ENCODE results near the gene EFNB3.

The EFNB3 gene

DNA sequence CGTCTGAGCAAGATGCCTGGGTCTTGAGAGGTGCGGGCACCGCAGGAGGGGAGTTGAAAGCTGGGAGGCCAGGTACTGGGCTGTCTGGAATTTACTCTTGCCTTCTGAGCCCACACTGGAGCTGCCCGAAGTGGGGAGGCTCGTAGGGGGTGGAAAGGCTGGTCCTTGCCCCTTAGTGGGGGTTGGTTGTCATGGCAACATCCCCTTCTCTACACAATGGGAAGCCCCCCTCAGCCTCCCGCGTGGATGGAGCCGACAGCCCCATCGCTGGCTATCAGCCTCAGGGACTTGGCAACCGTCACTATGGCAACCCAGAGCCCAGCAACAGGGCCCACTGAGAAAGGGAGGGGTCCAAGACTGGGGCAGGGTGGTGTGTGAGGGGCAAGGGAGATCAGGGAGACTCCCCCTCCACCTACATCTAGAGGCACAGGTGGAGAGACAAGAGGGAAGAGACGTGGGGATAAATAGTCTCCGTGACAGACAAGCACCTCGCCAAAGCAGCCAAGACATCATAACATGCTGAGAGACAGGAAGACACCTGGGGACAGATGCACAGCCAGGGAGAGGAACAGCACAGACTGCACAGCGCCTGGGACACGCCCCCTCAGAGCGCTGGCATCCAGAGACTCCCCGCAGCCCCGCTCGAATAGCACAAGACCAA is 7.2 kb downstream of the EFNB3 start:
- H3K36me3 ChIP-seq (ENCODE audit: control insufficient read depth in 1 of 2, insufficient read depth in 2 of 2, low read length in 2 of 2): no peaks in the 10 kb centered on the region
- H3K4me1 ChIP-seq (ENCODE audit: control insufficient read depth in 1 of 2, insufficient read depth in 2 of 2, low read length in 2 of 2): peaks cover 0 to 6% of the 10 kb centered on the region in 2 donors
- no peaks in the 10 kb centered on the region for H3K9me3 ChIP-seq (ENCODE audit: control insufficient read depth in 1 of 2, low read length in 2 of 2)
- H3K27me3 ChIP-seq (ENCODE audit: low read depth, low read length): peaks cover 23% of the 10 kb centered on the region
- H3K4me3 ChIP-seq (ENCODE audit: low read depth in 1 of 2, low read length in 2 of 2): no peak overlapping the region
- H3K27ac ChIP-seq (ENCODE audit: low read length): no peak overlapping the region

DNA sequence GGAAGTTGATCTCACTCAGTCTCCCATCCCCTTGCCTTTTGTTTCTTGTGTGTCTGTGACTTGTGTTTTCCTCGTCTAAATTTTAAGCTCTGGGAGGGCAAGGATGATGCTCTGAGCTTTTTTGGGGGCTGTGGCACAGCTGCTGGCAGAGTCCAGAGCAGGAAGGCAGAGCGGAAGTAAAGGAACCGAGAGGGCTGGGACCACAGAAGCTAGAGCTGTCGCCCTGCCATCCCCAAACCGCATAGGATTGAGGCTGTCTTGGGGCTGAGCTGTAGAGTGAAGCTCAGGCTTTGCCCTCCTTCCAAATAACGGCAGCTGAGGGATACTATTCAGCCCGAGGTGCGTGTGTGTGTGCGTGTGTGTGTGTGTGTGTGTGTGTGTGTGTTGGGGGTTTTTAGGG is 8.8 kb downstream of the EFNB3 start:
- no peaks in the 10 kb centered on the region for H3K36me3 ChIP-seq (ENCODE audit: control insufficient read depth in 1 of 2, insufficient read depth in 2 of 2, low read length in 2 of 2)
- H3K4me3 ChIP-seq (ENCODE audit: low read depth in 1 of 2, low read length in 2 of 2): no peak overlapping the region
- peaks cover 0 to 15% of the 10 kb centered on the region in 2 donors for H3K4me1 ChIP-seq (ENCODE audit: control insufficient read depth in 1 of 2, insufficient read depth in 2 of 2, low read length in 2 of 2)
- H3K9me3 ChIP-seq (ENCODE audit: control insufficient read depth in 1 of 2, low read length in 2 of 2): no peaks in the 10 kb centered on the region
- H3K27me3 ChIP-seq (ENCODE audit: low read depth, low read length): peaks cover 23% of the 10 kb centered on the region
- no peak overlapping the region for H3K27ac ChIP-seq (ENCODE audit: low read length)

DNA sequence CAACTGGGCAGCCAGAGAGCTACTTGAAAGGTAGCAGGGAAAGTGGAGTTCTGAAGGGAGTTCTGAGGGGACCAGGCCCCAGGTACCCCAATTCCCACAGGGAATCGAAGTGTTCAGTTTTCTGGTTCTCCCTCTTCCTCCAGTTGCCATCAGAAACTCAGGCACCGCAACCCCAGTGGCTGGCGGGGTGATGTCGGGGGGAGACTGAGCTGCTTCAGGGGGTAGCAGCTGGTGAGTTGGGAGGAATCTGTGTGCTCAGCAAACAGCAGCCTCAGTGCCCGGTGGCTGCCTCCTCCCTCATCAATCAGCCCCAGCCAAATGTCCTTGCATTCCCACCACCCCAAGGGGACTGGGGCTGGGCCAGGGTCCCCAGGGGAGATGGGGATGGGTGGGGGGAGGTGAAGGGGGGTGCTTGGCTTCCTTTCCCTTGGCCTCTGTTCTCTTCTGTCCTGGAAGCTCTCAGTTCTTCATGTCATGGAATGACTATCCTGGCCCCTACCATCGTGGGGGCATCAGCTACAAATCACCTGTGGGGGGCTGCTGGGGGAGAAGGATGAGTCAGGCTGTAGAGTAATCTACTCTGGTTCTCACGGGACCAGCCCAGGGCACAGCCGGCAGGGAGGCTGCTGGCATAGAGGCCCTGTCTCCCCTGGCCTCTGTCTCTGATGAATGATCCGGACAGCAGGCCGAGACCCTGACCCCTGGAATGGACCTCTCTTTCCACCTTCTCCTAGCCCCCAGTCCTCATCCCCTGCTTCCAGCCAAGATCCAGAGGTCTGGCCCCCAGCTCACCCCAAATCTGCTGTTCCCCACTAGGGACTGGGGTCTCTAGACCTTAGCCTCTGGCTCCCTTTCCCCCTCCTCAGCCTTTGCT is 10.0 kb downstream of the EFNB3 start:
- Histone ChIP-seq H3K27ac (ENCODE audit: low read length) (no peak overlapping the region), H3K4me1 (ENCODE audit: control insufficient read depth in 1 of 2, insufficient read depth in 2 of 2, low read length in 2 of 2) (peaks cover 0 to 15% of the 10 kb centered on the region in 2 donors), H3K9me3 (ENCODE audit: control insufficient read depth in 1 of 2, low read length in 2 of 2) (no peaks in the 10 kb centered on the region), H3K36me3 (ENCODE audit: control insufficient read depth in 1 of 2, insufficient read depth in 2 of 2, low read length in 2 of 2) (no peaks in the 10 kb centered on the region), H3K4me3 (ENCODE audit: low read depth in 1 of 2, low read length in 2 of 2) (no peak overlapping the region), H3K27me3 (ENCODE audit: low read depth, low read length) (peaks cover 28% of the 10 kb centered on the region)

DNA sequence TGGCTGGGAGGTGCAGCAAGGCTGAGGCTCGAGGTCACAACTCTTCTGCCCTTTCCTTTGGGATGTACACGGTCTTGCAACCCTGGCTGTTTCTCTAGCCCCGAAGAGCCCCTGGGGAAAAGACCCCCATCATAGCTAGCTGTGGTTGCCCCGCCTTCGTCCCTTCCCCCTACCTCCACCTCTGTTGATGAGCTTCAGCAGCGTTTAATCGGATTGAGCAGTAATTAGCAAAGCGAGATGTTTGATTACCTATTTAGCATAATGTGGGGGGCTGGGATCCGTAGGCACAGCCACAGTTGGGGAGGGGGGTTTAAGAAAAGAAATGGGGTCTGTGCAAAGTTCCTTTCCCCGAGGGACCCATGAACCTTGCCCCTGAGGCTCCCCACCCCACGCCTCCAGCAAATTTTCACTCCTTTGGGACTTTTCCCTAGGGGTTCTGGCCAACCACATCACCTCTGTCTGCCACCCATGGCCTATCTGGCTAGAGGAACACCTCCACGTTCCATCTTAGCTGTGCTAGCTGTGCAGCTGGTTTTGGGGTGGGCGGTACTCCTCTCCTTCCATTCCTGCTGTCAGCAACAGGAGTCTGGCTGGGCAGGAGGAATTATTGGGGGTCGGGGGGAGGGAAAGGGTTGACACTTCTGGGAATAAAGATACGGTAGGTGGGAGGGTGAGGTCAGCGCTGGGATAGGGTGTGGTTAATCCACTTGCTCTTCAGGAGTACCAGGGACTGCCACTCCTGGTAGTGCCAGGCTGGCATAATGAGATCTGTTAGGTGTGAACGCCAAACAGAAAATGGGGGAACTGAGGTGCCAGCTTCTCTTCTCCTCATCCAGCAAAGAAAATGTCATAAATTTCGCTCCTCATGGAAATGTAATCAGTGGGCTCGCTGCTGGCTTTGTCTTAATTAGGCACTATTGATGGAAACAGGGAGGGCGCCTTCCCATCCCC is 11.2 kb downstream of the EFNB3 start:
- H3K9me3 ChIP-seq (ENCODE audit: control insufficient read depth in 1 of 2, low read length in 2 of 2): no peaks in the 10 kb centered on the region

DNA sequence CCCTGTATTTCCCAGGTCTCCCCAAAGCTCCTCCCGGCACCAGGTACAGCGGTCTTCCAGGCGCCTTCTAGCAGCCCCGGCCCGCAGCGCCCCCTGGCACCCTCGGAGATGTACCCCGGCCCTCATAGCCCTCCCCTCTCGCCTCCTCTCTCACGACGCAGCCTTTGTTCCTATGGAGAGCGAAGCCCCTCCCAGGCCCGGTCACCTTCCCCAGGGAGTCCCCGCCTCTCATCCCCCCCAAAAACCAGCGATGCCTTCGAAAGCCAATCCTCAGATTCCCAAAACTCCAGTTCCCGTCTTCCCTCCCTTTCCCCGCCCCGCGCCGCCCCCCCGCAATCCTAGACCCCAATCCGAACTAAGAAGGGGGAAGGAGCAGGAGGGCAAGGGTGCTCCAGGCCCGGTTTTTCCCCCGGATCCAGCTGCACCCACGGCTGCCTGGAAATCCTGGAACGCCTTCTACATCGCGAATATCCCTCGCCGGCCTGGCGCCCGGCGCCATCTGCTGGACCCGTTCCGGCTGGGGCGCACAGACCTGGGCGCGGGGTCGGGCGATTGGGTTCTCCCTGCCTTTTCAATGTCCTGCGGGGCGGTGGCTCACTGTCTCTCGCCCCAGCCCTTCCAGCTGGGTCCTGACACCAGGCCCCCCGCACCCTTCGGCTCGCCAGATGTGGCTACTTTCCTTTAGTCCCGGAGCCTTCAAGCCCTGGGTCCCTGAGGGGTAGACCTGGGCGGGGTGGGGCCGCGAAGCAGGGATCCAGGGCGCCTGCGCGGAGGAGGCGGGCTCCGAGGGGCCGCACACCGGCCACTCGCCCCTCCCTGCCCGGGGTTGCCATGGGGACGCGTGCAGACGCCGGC is 12.1 kb downstream of the EFNB3 start, which contains the start of gene DNAH2:
DNAH2 (plus strand) TSS at position 844 of the 855 bp plus-strand sequence. CDS start 1,991 bp downstream, outside the sequence.
- H3K4me1 ChIP-seq (ENCODE audit: control insufficient read depth in 1 of 2, insufficient read depth in 2 of 2, low read length in 2 of 2): peaks cover 0 to 15% of the 10 kb centered on the region in 2 donors
- H3K27ac ChIP-seq (ENCODE audit: low read length): no peak within 1 kb of the TSS
- H3K4me3 ChIP-seq (ENCODE audit: low read depth in 1 of 2, low read length in 2 of 2): peak within 1 kb of the TSS; percentile 53 to 77
- H3K27me3 ChIP-seq (ENCODE audit: low read depth, low read length): peaks cover 25% of the 10 kb centered on the region
- no peaks in the 10 kb centered on the region for H3K36me3 ChIP-seq (ENCODE audit: control insufficient read depth in 1 of 2, insufficient read depth in 2 of 2, low read length in 2 of 2)
- no peaks in the 10 kb centered on the region for H3K9me3 ChIP-seq (ENCODE audit: control insufficient read depth in 1 of 2, low read length in 2 of 2)

More for the DNA sequence above, 11.2 kb downstream of the EFNB3 start:
- Histone ChIP-seq H3K4me1 (ENCODE audit: control insufficient read depth in 1 of 2, insufficient read depth in 2 of 2, low read length in 2 of 2) (peaks cover 0 to 15% of the 10 kb centered on the region in 2 donors), H3K27me3 (ENCODE audit: low read depth, low read length) (peaks cover 28% of the 10 kb centered on the region), H3K27ac (ENCODE audit: low read length) (no peak overlapping the region), H3K36me3 (ENCODE audit: control insufficient read depth in 1 of 2, insufficient read depth in 2 of 2, low read length in 2 of 2) (no peaks in the 10 kb centered on the region), H3K4me3 (ENCODE audit: low read depth in 1 of 2, low read length in 2 of 2) (peak overlapping the region; percentile 39 to 77)

DNA sequence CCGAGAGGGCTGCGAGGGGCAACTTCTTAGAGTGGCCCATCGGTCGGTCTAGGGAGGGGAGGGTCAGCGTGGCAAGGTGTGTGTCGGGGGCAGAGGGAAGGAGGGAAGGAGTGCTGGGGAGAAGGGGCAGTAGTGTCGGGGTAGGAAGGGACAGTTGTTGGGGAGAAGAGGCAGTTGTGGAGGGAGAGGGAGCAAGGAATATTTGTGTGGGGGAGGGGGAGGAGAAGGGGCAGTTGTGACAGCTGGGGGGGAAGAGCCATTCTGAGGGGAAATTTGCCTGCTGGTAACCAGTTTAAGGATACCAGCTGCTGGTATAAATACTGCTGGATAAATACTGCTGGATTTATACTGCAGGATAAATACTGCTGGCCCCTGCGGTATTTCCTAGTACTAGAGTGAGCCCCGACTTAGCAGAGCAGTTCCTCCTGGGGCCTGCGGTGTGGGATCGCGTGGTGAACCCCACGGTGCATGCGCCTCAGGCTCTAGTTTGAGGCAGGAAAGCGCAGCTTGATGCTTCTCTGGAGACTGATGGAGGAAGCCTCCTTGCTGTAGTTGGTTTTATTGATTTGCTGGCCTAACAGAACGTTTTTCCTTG is 12.9 kb downstream of the EFNB3 start:
- no peak overlapping the region for H3K27ac ChIP-seq (ENCODE audit: low read length)
- H3K4me1 ChIP-seq (ENCODE audit: control insufficient read depth in 1 of 2, insufficient read depth in 2 of 2, low read length in 2 of 2): peaks cover 0 to 15% of the 10 kb centered on the region in 2 donors
- no peaks in the 10 kb centered on the region for H3K9me3 ChIP-seq (ENCODE audit: control insufficient read depth in 1 of 2, low read length in 2 of 2)
- peaks cover 18% of the 10 kb centered on the region for H3K27me3 ChIP-seq (ENCODE audit: low read depth, low read length)
- H3K4me3 ChIP-seq (ENCODE audit: low read depth in 1 of 2, low read length in 2 of 2): peak overlapping the region; percentile 53 to 77
- H3K36me3 ChIP-seq (ENCODE audit: control insufficient read depth in 1 of 2, insufficient read depth in 2 of 2, low read length in 2 of 2): no peaks in the 10 kb centered on the region

DNA sequence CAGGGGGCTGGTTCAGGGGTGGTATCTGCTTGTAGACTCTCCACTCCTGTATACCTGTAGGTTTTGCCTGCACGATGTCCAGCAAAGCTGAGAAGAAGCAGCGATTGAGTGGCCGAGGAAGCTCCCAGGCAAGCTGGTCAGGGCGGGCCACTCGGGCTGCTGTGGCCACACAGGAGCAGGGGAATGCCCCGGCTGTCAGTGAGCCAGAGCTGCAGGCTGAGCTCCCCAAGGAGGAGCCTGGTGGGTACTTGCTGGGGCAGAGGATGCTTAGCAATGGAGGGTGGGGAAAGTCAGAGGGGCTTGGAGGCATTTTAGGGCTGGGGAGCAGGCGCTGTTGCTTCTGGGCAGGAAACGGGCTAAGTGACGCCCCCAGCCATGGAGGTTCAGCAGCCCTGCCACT is 14.7 kb downstream of the EFNB3 start:
- Histone ChIP-seq H3K27ac (ENCODE audit: low read length) (no peak overlapping the region), H3K9me3 (ENCODE audit: control insufficient read depth in 1 of 2, low read length in 2 of 2) (no peaks in the 10 kb centered on the region), H3K27me3 (ENCODE audit: low read depth, low read length) (peaks cover 12% of the 10 kb centered on the region), H3K36me3 (ENCODE audit: control insufficient read depth in 1 of 2, insufficient read depth in 2 of 2, low read length in 2 of 2) (no peaks in the 10 kb centered on the region), H3K4me3 (ENCODE audit: low read depth in 1 of 2, low read length in 2 of 2) (no peak overlapping the region), H3K4me1 (ENCODE audit: control insufficient read depth in 1 of 2, insufficient read depth in 2 of 2, low read length in 2 of 2) (peaks cover 0 to 15% of the 10 kb centered on the region in 2 donors)

DNA sequence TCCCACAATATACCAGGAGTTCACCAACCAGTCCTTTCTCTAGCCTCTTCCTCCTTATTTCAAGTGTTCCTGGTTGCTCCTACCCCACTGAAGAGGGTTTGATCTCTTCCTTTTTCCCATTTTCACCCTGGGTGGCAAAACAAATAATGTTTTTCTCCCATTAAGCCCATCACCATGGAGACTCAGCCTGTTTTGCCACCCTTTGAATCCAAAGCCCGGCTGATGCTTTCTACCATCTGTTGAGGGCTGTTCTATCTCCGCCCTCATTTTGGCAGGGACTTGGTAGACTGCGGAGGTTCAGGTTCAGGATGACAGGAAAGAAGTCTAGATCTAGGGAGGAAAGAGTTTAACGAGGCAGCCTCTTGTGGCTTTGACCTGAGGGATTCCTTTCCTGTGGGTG is 15.1 kb downstream of the EFNB3 start:
- Histone ChIP-seq H3K27ac (ENCODE audit: low read length) (no peak overlapping the region), H3K4me1 (ENCODE audit: control insufficient read depth in 1 of 2, insufficient read depth in 2 of 2, low read length in 2 of 2) (peaks cover 0 to 15% of the 10 kb centered on the region in 2 donors), H3K27me3 (ENCODE audit: low read depth, low read length) (peaks cover 11% of the 10 kb centered on the region), H3K4me3 (ENCODE audit: low read depth in 1 of 2, low read length in 2 of 2) (no peak overlapping the region), H3K36me3 (ENCODE audit: control insufficient read depth in 1 of 2, insufficient read depth in 2 of 2, low read length in 2 of 2) (no peaks in the 10 kb centered on the region), H3K9me3 (ENCODE audit: control insufficient read depth in 1 of 2, low read length in 2 of 2) (no peaks in the 10 kb centered on the region)

DNA sequence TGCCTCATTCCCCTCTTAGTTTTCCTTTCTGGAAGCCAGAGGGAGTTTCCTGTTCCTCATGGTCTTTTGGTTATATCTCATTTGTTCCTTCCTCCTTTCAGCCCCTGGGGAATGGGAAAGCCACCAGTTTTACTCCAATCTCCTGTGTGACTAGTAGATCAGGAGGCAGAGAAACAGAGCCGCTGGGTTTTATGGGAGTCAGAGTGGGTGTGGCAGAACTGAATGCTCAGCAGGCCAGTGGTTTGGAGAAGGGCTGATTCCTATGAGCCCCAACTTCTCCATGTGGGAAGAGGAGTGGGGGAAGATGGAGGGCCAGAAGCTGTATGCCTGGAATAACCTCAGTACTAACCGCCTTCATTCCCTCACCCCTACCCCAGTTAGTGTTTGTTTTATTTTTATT is 16.6 kb downstream of the EFNB3 start:
- Histone ChIP-seq H3K9me3 (ENCODE audit: control insufficient read depth in 1 of 2, low read length in 2 of 2) (no peaks in the 10 kb centered on the region), H3K36me3 (ENCODE audit: control insufficient read depth in 1 of 2, insufficient read depth in 2 of 2, low read length in 2 of 2) (no peaks in the 10 kb centered on the region), H3K27ac (ENCODE audit: low read length) (no peak overlapping the region), H3K4me1 (ENCODE audit: control insufficient read depth in 1 of 2, insufficient read depth in 2 of 2, low read length in 2 of 2) (peaks cover 0 to 11% of the 10 kb centered on the region in 2 donors), H3K27me3 (ENCODE audit: low read depth, low read length) (peaks cover 5% of the 10 kb centered on the region), H3K4me3 (ENCODE audit: low read depth in 1 of 2, low read length in 2 of 2) (no peak overlapping the region)

DNA sequence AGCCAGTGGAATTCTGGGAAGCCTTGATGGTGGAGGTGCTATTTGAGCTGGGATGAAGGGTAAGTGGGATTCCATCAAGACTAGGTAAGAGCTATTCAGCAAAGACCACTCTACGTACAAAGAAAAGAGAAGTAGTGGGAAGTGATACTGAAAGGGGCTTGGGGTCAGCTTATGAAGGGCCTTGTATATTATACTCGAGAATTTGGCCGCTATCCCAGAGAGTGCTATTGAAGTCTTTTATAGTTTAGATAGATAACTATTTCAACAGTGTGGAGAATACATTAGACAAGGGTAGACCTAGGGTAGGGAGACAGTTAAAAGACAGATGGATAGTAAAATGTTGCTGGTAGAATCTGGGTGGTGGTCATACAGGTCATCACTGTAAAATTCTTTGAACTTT is 22.9 kb downstream of the EFNB3 start:
- H3K36me3 ChIP-seq (ENCODE audit: control insufficient read depth in 1 of 2, insufficient read depth in 2 of 2, low read length in 2 of 2): no peaks in the 10 kb centered on the region
- no peaks in the 10 kb centered on the region for H3K4me1 ChIP-seq (ENCODE audit: control insufficient read depth in 1 of 2, insufficient read depth in 2 of 2, low read length in 2 of 2)
- H3K9me3 ChIP-seq (ENCODE audit: control insufficient read depth in 1 of 2, low read length in 2 of 2): no peaks in the 10 kb centered on the region
- no peak overlapping the region for H3K27ac ChIP-seq (ENCODE audit: low read length)
- H3K27me3 ChIP-seq (ENCODE audit: low read depth, low read length): no peaks in the 10 kb centered on the region
- no peak overlapping the region for H3K4me3 ChIP-seq (ENCODE audit: low read depth in 1 of 2, low read length in 2 of 2)

Data from muscle layer of duodenum (tissue), 2 donors.